Umbilical cord (tissue), 2 donors: Measurements from ENCODE around the gene FBXL13. TPM values are rescaled to one million over a fixed set of nuclear protein-coding genes. Genes with fewer than 3 reads are reported as not detected.
A peak's percentile ranks its signal among the peaks of the same experiment; 100 is the strongest.
"Not testable (repeated sequence)": the region's sequence is repeated elsewhere in the genome, so short reads cannot be mapped to it uniquely, and the experiment has no call there.

Experiments used
- DNase-seq: peaks from one replicate; pipeline ENCODE4 v3.0.0-alpha.2; 2015; ENCODE audit warnings: low spot score
- total RNA-seq: library from RNA; depleted of rRNA; stranded (reverse); fragments of >200 nt; gene quantifications from one replicate; pipeline ENCODE4 v1.2.3, GENCODE V29; 2014; ENCODE audit warnings: low replicate concordance; ENCODE audit not compliant: insufficient read depth

FBXL13 gene
- total RNA-seq, 1 donor from 2014 or later = 5.3 TPM

DNA sequence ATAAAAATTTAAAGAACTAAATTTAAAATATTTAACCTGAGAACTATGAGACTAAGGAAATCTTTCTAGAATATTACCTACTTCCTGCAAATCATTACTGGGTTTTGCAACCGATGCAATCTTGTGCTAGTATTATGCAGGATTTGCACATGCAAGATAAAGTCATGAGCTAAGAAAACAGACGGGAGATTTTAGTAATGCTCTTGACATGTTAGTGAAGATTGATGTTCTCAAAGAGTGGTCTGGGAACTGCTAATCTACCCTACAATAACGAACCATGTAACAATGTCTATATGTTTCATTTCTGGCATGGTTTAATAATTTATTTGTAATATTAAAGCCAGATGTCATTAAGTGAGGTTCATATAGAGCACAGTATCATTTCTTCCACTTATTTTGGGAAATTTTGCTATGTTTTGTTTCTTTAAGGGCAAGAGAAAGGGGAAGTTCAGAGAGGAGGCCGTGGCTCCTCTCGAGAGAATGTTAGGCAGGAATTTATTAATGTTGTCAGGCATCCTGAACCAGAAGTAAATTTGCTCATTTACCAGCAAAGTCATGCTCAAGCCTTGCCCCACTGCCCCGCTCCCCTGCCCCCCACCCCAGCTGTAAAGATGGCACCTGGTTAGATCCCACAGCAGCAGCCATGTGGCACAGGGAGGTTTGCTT lies 139.0 kb downstream of the FBXL13 start:
- peak; percentile 73 for DNase-seq

DNA sequence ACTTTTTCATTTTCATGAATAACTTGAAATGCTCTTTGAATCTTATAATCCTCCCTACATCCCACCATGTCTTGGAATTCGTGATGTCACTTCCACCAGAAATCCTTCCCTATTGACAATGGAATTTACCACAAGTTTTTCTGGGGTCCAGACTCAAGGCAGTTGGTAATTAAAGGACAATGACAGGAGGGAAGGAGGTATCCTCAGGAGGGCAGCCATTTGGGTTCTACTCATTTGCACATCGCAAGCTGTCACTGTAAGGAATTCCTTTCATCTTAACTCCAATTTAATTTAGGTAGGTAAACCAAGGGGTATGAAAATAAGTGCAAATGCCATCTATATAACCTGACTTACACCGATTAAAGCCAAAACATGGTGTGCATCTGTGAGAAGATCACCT lies 139.9 kb downstream of the FBXL13 start:
- DNase-seq = peak; percentile 51

DNA sequence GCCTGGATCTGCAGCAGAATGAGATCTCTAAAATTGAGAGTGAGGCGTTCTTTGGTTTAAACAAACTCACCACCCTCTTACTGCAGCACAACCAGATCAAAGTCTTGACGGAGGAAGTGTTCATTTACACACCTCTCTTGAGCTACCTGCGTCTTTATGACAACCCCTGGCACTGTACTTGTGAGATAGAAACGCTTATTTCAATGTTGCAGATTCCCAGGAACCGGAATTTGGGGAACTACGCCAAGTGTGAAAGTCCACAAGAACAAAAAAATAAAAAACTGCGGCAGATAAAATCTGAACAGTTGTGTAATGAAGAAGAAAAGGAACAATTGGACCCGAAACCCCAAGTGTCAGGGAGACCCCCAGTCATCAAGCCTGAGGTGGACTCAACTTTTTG lies 140.4 kb downstream of the FBXL13 start:
- DNase-seq = no peak

DNA sequence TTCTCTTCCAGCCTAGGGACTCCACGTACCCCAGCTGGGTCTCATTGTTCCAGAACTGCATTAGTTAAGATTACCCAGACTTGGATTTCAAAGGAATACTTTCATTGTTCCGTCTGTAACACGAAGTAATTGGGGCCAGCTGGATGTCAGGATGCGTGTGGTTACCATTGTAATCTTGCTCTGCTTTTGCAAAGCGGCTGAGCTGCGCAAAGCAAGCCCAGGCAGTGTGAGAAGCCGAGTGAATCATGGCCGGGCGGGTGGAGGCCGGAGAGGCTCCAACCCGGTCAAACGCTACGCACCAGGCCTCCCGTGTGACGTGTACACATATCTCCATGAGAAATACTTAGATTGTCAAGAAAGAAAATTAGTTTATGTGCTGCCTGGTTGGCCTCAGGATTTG lies 140.8 kb downstream of the FBXL13 start:
- DNase-seq = peak; percentile 94

DNA sequence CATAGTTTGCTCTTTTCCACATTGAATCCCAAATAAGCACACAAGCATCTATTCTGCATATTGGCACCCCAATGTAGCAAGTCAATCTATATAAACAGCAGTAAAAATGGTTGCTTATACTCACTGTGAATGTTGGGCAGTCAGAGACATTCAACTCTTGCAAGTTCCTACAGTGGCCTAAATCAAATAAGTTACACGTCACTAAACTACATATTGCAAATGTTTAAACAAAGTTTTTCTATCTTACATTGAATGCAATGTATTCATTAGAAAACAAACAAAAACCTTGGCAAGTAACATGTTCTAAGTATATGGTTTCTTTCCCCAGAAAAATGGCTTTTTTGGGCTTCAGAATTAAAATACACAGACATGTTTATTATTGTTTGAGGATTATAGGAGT lies 142.8 kb downstream of the FBXL13 start:
- DNase-seq = no peak

DNA sequence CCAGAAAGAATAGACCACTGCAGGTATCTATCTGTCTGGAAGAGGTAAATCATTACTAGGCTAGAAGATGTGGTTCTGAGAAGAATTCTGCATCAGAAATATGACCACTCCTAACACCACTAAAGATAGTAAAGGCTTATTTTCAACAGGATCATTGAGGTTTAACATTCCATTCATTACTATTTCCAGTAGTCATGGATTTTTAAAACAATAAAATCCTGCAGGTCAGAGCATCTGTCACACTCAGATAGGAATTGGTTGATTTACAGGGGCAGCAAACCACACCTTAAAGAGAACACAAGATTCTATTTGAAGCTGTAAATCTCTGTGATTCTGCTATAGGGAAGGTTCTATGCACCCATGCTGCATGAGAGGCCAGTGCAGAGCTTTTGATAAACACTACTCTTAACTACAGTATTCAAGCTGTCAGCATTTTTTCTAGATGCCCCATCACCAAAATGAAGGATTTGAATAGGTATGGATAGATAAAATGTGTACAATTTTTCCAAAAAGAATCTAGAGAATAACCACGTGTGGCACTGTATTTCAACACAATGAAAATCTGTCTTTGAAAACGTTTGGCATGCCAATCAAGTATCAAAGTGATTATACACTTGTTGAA lies 147.2 kb downstream of the FBXL13 start:
- no peak for DNase-seq

DNA sequence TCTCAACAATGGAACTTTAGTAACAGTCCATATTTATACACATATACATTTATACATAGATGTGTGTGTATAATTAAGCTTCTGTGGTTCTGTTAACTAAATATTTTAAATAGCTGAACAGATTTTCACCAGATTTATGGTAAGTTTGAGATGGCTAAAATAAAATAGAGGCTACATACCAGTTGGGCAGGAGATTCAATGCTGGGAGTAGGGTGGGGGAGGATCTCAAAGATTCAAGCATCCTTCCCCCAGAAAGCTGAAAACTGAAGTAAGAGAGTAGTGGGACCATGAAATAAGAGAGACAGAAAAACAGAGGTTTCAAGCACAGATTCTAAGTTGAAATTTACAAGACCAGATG lies 147.8 kb downstream of the FBXL13 start:
- DNase-seq = no peak

DNA sequence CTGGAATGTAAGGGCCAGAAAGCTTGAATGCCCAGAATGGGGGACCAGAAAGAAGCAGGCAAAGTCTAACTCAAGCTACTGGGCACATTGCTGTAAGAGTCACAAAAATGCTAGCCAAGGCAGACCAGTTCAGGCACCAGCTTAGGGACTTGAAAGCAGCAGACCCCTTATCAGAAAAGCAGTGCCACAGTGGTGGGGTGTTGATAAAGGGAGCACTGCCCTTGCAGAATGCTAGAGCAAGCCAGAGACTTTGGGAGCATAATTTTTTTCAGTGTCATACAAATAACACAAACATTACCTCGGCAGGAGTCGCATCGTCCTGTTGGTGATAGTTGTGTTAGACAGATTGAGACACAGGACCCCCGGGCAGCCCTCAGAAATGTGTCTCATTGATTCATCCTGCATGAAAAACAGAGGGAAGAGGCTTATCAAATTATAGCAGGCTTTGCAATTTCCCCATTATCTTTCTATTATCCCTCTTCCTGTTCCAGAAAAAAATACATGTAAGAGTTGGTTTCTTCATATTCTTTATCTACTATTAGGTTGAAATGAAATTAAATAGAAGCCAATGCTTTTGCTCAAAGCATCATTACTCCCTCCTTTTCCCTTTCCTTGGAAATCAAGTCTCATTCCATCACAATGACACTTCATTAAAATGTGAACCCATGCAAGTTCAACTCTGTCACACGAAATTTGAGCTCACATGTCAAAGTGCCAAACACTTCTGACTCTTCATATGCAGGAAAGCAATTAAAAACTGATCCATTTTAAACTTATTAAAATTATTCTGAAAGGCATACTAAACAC lies 148.4 kb downstream of the FBXL13 start:
- no peak for DNase-seq

DNA sequence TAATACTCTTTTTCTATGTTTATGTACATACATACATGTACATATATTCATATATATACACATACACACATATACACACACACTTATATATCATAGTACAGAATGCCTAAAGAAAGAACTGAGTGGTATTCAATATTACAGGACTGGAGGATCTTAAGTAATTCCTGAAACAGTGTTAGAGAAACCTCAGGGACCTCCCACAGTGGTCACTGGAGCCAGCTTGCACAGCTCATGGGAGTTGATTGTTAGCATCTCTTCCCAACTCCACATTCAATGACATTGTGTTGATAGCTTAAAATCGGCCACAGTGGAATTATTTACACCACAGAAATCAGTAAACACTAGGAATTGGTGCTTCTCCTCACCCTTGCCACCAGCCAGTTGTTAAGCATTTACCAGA lies 155.8 kb downstream of the FBXL13 start:
- no peak for DNase-seq

DNA sequence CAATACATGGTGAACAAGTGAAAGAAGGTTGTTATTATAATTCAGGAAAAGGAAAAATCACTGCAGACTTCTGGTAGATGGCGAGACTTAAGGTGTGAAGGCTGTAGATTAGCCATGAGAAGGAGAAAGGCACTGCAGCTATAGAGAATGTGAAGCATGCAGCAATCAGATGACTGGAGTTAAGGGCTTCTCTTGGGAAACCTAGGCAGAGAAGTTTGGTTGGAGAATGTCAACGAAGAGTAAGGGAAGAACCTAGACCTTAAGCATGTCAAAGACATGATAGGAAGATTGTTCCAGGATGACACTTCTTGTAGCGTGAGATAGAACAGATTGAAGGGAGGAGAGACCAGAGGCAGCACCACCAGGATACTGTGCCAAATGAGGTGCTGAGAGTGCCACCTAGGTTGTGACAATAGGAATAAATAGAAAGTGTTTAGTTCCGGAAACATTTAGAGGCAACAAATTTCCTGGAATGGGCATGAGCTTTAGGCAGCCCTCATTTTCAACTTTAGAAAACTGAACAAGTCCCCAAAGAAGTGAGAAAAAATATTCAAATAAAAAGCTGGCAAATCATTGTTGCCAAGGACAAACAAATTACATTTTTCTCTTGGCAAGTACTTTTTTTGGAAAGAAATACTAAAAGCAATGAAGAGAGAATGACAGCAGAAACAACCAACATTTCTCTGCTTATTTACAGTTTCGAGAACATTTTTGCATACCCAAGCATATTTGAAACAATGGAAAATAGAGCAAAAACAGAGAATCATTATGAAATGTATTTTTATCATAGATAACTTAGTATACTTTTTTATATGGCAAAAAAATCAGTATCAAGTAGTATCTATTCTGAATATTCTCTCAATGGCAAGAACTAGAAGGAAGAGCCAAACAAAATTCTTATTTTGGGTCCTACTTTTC lies 156.9 kb downstream of the FBXL13 start:
- DNase-seq = no peak

DNA sequence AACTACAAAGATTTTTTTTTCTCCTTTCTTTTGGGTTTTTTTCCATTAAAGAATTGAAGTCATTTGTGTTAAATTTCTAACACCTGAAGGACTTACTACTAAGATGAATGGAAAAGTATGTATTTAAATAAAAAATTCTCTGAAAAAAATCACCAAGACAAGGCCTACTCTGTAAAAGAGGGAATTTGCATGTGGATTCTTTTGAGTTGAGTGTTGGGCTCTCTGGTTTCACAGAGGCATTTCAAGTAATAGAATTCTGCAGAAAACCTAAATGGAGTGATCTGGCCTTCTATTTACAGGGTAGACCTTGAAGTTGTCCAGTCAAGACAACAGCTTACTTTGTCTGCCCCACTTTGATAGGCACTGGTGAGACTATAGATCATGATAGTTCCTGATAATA lies 157.7 kb downstream of the FBXL13 start:
- no peak for DNase-seq

DNA sequence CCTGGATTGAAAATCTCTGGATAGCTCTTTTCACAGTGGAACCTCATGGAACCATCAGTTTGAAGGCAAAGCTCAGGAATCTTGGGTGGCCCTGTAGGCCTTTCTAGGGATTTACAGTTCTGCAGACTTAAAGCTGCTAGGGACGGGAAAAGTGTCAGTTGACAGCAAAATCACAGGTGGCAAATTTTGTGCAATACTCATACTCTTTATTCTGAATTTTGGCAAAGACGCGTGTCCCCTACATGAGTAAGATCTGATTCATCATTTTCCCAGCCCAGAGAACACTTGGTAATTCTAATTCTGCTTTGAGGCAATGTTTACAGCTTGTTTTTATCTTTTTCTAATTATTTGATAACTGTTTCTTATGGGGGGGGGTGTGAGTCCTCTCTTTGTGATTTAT lies 158.2 kb downstream of the FBXL13 start:
- DNase-seq = no peak

DNA sequence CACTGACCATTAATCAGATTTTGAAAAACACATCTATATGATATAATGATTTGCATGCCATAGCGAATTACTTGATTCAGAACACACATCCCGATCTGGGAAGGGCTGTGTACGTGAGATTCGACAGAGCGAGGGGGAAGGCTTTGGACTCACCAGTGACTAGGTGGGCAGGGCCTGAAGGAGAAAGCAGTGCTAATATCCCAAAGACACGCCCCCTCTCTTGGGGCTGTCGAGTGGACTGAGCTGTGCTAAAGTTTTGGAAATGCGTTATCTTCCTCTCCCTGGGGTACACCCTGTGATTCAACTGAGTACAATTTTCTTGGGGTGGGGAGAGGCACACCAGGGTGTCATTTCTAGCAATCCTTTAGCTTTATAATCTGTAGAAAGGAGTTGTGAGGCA lies 160.0 kb downstream of the FBXL13 start:
- DNase-seq = no peak

DNA sequence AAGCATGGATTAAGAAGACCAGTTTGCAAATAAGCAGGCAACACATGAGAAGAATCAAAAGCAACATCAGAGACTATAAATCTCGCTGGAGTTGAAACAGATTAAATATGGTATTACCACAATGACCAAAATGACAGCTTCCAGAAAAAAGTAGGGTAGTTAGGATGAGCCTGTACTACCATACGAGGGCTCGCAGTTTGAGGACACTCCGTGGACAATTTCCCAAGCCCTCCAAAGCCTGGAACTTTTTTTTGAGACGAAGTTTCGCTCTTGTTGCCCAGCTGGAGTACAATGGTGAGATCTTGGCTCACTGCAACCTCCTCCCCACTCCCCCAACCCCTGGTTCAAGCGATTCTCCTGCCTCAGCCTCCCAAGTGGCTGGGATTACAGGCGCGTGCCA lies 160.8 kb downstream of the FBXL13 start:
- DNase-seq = no peak

DNA sequence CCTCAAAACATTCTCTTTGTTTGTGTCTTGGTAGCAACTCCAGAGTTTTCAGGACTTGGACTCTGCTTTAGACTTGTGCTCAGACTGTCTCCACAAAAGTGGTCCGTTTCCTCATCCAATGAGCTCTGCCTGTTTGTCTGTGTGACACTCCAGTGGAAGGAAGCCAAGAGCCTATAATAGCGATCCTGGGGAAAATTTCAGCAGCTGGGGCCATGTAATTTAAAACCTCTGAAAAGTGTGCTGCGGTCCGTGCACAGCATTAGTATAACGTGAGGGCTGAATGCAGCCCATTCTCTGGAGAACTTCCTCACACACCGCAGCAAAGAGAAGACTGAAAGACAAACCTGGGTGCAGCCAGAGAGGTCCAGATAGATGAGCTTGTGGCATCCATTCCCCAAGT lies 161.9 kb downstream of the FBXL13 start, which contains the start of gene LRRC17:
Gene LRRC17, plus strand, starts transcription at position 259 of the 400 bp plus-strand sequence. CDS start 20,914 bp downstream, outside the sequence.
- DNase-seq = peak; percentile 66

DNA sequence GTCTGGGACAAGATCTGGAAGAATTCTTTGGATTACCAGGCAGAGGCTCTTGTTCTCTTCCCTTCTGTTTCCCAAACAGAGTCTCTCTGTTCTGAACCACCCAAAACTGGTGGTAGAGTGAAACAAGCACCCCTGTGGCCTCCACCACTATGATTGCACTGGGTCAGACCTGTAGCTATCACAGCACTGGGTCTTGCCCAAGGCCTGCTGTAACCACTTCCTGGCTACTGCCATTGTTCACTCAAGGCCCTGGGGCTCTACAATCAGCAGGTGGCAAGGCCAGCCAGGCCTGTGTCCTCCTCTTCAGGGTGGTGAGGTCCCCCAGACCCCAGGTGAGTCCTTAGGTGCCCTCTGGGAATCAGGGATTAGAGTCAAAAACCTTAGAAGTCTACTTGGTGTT lies 165.9 kb downstream of the FBXL13 start:
- no peak for DNase-seq

DNA sequence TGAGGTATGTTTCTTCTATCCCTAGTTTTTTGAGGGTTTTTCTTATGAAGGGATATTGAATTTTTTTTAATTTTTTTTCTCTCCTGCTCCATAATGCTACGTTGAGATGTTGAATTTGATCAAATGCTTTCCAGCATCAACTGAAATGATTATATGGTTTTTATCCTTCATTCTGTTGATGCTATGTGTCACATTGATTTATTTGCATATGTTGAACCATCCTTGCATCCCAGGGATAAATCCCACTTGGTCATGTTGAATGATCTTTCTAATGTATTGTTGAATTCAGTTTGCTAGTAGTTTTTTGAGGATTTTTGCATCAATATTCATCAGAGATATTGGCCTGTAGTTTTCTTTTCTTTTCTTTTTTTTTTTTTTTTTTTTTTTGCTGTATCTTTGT lies 171.0 kb downstream of the FBXL13 start:
- not testable (repeated sequence) for DNase-seq

DNA sequence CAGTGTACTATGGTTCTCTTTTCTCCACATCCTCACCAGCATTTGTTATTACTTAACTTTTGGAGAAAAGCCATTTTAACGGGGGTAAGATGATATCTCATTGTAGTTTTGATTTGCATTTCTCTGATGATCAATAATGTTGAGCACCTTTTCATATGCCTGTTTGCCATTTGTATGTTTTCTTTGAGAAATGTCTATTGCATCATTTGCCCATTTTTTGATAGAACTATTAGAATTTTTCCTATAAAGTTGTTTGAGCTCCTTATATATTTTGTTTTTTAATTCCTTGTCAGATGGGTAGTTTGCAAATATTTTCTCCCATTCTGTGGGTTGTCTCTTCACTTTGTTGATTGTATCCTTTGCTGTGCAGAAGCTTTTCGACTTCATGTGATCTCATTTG lies 172.5 kb downstream of the FBXL13 start:
- DNase-seq = not testable (repeated sequence)

DNA sequence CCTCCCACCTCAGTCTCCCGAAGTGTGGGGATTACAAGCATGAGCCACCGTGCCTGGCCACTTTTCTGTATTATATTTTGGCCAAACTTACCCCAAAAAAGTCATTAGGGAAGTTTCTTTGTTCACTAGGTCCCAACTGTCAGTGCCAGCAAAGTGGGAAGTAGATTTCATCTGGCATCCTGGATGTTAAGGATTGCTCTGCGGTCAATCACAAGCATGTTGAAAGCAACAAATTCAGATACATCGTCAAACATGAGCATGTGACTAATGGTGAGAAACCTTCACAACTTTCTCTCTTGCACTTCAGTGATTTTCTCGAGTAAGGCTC lies 176.1 kb downstream of the FBXL13 start:
- DNase-seq = no peak

DNA sequence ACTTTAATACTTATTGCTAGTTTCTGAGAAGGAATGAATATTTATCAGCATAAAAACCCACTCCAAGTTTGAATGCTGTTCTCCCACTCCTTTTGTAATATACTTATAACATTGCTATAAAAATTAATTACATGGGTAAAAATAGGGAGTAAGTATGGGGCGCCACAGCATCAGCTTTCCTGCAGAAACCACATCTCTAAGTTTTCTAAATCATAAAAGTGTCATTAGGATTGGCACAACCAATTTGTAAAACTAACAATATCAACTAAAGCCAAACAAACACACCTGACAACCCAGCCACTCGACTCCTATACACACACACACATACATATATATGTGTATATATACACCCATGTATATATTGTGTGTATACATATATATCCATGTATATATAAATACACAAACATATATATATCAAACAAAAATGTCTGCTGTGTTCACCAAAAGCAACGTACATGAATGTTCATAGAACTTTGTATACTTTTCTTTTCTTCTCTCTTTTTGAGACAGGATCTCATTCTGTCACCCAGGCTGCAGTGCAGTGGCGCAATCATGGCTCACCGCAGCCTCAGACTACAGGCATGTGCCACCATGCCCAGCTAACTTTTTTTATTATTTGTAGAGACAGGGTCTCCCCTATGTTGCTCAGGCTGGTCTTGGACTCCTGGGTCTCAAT lies 176.6 kb downstream of the FBXL13 start:
- no peak for DNase-seq

DNA sequence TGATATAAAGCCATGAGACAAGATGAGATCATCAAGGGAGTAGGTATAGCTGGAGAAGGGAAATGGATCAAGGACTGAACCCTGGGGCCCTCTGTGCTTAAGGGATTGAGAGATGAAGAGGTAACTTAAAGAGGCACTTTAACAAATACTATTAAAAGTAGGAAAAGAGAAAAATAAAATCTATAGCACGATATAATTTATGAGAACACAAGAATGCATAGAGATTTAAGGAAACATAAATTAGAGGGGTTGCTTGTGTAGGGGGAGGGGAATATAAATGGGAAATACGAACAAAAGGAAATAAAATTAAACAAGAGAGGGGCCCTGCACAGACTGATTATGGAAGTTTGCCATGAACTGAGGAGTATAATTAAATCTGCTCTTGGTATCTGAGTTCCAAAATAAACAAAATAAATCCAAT lies 177.4 kb downstream of the FBXL13 start:
- DNase-seq = no peak
